Tibial nerve (tissue), 4 donors: ENCODE results near the gene KAT6B.

Experiments used
- CTCF ChIP-seq, 5 experiments: fragments of 200-600 bp in 3 of 5; fragments of 450-650 bp in 2 of 5; sonication (generic) in 3 of 5; IDR thresholded peaks; one replicate each; pipeline ENCODE4 v1.5.1; 2016 to 2019; ENCODE audit warnings: antibody characterized with exemption in 5 of 5, mild to moderate bottlenecking in 3 of 5, moderate library complexity in 2 of 5
- EP300 ChIP-seq, 2 donors: sonication (generic); formaldehyde crosslinking; IDR thresholded peaks; one replicate each; pipeline ENCODE4 v1.6.1; 2017; ENCODE audit warnings: antibody characterized with exemption in 2 of 2, mild to moderate bottlenecking in 1 of 2
- POLR2A ChIP-seq, 2 donors: fragments of 450-650 bp; IDR thresholded peaks; one replicate each; pipeline ENCODE4 v1.6.1; 2017; ENCODE audit warnings: antibody characterized with exemption in 2 of 2, mild to moderate bottlenecking in 2 of 2, moderate library complexity in 2 of 2

DNA sequence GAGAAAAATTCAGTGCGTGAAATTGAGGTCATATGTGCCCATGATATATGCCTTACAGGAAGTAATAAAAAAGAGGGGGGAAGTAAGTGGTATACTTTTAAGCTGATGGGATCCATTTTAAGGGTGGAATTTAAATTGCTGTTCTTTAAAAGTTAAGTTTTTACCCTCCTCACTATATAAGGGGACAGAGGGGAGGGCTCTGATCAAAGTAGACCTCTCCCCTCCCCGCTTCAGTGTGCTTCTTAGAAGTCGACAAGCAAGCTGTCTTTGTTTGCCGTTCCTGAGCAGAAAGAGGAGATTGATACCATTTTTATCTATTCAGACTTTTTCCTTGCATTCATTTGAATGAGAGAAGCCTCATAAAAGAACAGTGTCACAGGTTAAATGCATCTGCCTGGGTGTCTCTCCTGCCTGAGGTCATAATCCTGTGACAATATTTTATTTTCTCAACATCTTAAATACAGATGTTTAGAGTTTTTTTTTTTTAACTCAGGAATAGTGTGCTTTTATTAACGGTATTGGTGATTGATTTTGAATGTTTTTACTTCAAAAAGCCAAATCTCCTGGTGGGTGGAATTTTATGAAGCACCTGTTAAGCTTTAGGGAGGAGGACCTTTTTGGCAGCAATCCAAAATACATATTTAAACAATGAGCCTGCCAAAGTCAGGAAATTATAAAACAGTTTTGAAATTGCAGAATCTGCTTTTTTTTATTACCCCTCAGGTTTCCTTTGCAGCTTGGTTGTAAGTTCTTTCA lies 141.7 kb downstream of the KAT6B start:
- TF ChIP-seq EP300 (IDR thresholded peaks at IDR 0.05) (no peak), CTCF (IDR thresholded peaks at IDR 0.05) (no peak), POLR2A (IDR thresholded peaks at IDR 0.05) (no peak)
